GM19023 (cell line): ENCODE data around the gene MYMK.

ENCODE experiments used
- ATAC-seq: cut with Tn5 transposase; IDR thresholded peaks from one replicate; pipeline ENCODE4 v1.9.1; 2021; ENCODE audit warnings: mild to moderate bottlenecking, moderate library complexity; ENCODE audit not compliant: unreplicated experiment

The MYMK gene

DNA sequence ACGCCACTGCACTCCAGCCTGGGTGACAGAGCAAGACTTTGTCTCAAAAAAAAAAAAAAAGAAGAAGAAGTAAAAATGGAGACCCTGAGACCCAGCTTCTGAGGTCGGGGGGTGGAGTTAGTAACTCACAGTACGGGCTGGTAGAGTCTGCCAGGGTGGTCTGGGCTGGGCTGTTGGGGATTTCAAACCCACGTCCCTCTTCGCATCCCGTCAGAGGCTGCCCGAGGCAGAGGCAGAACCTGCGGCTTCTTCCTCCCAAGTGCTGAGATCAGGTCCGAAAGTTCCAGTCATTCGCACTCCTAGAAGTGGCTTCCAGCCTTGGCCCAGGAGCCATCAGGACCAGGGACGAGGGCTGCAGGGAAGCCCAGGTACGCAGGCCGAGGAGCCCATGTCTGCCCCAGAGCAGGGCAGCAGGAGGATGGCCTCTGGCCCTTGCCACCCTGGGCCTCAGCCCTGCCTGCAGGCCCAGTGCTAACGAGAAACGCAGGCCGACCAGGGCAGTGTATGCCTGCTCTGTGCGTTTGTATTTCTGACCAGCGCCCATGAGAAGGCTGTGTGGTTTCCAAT, 36.0 kb downstream of the MYMK start:
- no peak for ATAC-seq

DNA sequence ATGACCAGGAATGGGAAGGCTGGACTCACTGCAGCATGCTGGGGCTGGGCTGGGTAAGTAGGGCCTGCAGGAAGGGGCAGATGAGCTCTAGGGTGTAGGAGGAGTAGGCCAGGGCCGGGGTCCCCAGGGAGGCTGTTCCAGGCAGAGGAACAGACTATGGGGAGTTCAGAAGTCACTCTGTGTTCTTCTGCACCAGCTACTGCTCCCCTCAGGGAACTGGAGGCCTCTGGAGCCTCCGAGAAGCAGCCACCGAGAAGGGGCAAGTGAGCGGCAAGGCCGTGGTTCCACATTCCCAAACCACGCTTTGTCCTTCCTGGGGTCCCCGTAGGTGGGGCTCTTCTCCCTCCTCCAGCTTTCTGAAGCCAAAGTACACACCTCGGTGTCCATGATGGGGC, 37.4 kb downstream of the MYMK start:
- ATAC-seq, result no peak

DNA sequence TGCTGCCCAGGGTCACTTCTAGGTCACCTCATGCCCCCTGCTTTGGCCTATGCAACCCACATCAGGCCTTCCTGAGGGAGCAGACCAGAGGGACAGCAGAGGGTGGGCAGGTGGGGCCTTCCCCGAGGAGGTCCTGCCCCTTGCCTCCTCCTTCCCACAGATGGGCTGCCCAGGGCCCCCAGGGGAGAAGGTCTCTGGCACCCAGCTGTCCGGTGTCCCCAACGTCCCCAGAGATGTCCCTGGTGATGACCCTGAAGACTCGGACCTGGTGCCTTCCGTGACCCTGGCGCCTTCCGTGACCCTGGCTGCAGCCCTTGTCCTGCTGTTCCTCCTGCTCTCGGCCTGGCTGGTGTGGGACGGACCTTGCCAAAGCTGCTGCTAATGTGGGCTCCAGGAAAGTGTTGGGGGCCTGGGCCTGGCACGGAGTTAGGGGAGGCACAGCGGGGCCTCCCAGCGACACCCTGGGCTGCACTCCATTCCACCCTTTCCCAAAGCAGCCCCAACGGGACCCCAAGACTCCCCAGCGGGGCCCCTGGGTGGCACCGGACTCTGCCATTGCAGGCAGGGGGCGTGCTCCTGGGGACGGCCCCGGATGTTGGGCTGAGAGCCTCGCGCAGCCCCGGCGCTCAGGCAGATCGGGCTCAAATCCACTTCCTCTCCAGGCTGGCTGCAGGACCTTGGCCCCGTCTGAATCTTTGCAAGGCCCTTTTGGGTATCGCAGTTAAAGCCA, 39.1 kb downstream of the MYMK start:
- no peak for ATAC-seq

DNA sequence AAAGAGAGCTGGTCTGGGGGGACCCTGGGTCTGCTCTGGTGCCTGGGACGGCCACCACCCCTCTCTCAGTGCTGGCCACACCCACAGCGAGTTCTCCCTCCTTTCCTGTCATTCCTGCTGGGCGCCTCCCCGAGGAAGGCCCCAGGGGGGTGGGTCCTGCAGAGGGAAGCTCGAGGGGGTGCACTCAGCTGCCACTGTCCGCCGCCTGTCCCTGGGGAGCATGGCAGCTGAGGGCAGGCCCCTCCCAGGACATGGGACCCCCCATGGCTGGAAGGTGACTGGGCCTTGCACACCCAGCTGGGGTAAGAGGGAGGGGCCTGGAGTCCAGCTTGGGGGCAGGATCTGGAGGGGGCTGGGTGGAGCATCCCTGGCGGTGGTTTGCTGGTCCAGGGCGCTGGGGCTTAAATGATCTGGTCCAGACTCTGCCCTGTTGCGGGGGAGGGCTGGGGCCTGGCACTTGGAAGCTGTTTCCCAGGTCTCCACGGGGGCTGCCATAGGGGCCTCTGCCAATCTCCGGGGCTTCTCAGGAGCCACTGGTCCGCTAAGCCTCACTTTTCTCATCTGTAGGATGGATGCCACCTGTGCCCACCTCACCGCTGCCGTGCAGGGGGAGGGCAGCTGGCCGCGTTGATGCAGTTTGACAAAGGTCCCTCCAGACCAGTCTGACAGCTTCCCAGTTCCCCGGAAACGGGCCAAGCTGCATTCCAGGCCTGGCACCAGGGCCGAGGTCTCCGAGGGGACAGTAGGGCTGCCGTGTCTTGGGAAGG, 39.9 kb downstream of the MYMK start:
- ATAC-seq, result no peak

DNA sequence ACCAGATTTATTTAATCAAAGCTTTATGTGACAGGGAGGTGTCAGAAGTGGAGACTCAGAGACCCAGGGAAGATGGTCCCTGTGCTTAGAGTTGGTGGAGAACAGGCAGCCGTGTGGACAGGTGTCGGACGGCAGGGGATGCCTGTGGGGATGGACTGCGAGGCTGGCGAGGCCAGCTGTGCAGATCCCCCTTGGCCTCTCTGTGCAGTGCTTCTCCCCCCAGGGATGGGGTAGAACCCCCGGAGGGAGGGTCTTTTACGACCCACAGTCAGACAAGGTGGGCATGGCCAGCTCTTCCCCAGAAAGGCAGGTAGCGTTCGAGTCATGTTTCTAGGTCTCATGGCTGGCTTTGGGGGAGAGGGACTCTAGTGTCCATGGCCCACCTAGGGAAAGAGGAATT, 41.1 kb downstream of the MYMK start:
- no peak for ATAC-seq

DNA sequence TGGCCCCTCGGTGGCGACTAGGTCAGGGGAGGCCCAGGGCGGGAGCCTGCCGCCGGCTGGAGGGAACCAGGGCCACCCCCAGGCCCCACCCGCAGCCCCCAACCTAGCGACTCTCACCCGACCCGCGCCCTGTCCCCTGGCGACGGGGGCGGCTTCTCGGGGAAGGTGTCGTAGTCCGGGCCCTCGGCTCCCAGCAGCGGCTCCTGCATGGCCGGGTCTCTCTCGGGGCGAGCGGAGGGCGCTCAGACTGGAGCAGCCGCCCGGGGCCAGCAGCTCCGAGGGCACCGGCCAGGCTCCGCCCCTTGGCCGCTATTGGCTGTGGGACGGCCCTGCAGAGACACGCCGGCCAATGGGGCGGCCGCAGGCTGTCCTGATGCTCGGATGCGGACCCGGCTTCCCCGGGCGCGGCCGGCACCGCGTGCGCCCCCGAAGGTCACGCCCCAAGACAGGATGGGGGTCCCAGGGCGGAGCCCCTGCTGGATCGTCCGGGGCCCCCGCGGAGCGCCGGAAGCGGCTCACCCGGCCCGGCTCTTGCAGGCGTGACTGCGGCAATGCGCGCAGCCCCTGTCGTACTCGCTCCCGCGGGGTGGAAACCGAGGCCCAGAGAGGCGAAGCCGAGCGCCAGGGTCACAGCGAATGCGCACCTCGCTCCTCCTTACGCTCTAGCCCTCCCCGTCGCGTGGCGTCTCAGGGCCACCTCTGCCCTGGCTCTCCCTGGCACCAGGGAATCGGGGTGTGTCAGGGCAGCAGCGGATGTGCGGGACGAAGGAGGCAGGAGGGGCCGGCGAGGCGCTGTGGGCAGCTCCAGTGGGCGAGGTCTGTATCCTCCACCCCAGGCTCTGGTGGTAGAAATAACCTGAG, 45.7 kb downstream of the MYMK start, which contains the start of gene SLC2A6:
Gene SLC2A6 (minus strand): TSS at position 249 of the 861 bp plus-strand sequence. CDS start 40 bp downstream, at position 209.
- peak; percentile 96 for ATAC-seq

DNA sequence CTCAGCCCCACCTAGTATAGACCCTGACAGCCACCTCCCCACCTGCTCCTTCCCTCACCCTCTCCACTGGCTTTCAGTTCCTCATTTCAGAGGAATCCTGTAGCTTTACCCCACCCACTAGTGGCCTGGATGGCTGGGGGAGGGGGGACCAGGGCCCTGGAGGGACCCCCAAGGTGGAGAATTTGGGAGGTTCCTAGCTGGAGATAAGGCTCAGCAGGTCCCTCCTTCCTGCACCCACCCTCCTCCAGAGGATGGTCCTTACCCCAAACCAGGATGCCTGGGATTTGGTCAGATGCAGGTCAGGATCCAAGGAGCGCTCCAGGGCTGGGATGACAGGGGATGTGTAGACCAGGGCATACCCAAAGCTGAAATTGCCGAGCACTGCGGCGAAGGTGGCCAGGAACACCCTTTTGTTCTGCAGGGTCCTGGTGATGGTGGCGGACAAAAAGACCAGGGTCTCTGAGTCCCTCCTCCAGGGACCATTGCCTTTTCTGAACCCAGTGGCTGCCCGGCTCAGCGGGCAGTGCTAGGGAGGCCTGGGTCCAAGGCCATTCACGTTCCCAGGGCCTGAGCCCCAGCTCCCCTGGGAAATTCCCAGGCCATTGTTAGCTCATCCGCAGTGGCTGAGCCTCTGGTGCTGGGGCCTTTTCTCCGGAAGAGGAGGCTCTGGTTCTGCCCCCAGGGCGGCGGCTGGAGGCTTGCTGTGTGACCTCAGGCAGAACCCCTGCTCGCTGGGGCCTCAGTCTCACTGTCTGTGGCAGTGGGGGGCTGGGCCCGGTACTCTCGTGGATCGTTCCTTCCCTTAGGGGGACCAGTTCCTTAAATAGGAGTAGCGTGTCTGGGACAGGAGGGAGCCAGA, 46.5 kb downstream of the MYMK start:
- ATAC-seq, result peak; percentile 31

DNA sequence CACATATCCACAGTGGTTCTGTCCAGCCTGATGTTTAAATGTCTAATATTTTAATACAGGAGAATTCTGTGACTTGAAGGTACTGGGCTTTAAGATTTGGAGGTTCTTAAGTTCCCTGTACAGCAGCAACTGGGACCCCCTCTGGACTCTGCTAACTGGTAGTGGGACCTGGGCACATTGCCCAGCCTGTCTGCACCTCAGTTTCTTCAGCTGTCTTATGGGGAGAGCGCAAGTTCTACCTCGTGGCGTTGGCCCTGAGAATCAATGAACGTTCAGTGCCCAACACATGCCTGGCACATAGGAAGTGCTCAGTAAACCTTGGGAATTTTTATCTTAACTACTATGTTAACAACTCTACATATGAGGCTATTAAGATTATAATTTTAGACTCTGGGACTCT, 47.3 kb downstream of the MYMK start:
- no peak for ATAC-seq

DNA sequence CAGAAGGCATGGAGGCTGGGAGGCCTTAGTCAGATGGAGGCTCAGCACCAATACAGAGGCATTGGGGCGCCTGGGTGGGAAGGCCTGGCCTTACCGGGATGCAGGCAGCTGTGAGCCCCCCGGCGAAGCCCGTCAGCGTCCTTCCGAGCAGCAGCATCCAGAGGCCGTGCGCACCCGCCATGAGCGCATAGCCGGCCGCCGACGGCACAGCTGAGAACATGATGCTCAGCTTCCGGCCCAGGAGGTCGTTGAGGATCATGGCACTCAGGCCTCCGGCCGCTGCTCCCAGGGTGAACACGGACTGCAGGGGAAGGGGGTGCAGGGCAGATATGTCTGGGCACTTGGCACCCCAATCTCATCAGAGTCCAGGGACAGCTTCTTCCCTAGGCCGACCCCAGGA, 47.8 kb downstream of the MYMK start:
- no peak for ATAC-seq

DNA sequence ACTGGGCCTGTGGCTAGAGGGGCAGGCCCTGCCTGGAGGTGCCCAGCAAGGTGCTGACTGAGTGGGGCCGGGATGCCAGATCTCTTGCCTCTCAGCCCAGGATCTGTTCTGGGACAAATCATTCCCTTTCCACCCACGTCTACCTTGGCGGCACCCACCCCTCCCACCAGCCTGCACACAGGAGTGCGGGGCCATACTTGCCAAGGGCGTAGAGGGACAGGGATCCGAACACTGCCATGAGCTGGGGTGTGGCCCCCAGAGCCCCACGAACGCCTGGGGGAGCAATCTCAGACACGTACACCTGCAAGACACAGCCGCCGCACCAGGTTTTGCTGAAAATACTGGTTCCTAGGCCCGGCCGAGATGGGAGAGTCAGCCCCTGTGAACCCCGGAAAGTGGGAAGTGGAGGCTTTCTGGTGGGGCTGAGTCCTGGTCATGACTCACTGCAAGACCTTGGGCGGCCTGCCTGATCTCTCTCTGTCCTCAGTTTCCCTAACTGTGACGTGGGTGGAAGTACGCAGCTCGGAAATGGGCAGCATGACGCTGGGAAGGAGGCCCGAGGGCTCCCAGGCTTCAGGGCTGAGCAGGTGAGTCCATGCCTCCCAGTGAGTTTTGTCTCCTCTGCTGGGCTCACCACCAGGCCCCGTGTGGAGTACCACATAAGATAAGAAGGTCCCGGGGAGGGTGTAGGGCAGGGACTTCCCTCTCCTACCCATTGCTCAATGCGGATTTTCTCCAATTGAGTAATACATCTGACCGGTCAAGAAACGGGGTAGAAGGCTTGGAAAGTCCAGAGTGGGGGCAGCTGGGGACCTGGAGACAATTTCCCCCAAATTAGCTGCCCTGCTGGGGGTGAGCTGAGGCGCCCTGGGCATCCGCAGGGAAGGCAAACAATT, 48.5 kb downstream of the MYMK start:
- no peak for ATAC-seq

DNA sequence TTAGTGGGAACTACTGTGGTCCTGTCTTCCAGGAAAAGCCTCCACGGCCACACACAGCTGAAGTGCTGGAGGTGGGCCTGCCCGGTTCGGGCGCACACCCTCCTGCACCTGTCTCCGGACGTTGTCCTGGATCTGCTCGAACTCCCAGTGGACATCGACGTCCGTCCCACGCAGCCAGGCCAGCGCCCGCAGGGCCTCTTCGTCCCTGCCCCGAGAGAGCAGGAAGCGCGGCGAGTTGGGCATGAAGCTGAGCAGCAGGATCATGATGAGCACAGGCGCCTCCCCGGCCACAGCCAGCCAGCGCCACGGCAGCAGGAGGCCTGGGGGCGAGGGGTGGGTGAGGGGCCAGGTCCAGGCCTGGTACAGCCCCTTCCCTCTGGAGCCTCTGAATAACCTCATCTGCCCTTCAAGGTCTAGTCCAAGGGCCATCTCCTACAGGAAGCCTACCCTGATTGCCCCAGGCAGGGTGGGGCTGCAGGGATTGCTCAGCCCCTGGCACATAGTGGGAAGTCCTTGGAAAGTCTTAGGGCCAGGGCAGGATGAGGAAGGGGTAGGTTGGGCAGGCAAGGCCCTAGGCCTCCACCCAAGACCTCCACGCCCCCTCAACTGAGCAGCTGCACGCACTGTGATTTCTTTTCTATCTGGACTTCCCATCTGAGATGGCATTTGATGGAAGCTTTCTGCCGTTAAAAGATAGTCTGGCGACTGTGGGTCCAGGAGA, 49.3 kb downstream of the MYMK start:
- ATAC-seq, result no peak

DNA sequence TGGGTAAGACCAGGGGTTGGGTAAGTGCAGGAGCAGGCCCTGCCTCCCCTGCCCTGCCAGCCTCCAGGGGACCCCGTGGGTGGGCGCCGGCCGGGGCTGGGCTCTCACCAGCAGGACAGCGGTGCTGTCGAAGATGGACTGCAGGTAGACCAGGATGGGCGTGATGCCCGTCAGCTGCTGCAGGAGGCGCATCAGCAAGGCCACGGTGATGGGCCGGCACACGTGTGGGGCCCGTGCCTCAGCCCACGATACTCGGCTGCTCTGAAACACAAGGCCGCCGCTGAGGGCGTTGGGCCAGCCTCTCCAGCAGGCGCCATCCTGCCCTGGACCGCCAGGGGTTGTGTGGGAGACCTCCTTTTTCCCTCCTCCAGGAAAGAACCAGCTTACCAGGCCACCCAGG, 49.9 kb downstream of the MYMK start:
- no peak for ATAC-seq

DNA sequence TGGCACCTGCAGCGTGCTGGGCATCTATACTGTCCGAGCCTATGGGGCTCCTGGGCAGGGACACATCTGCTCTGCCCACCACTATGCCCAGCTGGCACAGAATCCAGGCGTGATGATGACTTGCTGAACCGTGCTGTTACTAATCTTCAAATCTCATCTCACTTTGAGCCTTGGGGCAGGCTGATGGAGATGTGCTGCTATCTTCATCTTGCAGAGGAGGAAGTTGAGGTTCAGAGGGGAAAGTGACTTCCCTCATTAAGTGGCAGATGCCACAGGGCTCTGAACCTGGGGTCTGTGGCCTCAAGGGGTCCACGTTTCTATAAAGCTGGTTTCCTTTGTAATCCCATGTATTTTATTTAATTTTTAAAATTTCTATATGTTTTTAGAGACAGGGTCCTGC, 50.5 kb downstream of the MYMK start:
- no peak for ATAC-seq

DNA sequence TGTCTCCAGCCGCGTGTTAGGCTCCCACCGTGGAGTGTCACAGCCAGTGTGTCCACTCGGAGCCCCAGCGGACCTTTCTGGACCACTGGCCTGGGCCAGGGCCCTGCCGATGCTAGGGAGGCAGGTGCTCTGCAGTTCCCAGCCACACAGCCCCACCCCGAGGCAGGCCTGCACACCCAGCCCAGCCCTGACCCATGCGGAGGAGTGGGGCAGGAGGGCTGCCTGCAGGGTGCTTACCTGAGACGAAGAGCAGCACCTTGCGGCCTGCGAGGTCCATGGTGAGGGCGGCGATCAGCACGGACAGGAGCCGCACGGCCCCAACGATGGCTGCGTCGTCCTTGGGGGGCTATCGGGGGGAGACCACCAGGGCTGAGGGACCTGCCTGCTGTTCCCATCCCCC, 51.0 kb downstream of the MYMK start:
- ATAC-seq, result no peak

DNA sequence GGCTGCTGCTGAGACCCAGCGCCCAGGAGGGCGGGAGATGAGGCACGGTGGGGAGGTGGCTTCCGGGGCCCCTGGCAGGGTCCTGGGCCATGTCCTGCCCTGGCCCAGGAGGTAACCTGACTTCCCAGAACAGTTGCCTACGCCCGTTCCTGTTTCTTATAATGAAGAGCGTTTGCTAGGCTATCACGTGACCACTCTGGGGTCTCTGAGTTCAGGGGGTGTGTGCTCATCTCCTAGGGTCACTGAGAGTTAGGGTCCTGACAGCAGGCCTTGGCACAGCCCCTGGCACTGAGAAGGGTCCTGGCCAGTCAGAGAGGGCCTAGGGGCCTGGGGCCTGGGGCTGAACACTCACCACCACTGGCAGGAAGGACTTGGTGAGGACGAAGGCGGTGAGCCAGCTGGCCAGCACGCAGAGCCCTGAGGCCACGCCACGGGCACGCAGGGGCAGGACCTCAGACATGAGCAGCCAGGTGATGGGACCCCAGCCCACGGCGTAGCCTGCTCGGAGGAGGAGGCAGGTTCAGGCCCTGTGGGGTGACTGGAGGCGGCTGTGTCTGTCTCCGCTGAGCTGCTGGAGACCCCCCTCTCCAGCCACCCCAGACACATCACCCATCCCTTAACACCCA, 51.9 kb downstream of the MYMK start:
- no peak for ATAC-seq

DNA sequence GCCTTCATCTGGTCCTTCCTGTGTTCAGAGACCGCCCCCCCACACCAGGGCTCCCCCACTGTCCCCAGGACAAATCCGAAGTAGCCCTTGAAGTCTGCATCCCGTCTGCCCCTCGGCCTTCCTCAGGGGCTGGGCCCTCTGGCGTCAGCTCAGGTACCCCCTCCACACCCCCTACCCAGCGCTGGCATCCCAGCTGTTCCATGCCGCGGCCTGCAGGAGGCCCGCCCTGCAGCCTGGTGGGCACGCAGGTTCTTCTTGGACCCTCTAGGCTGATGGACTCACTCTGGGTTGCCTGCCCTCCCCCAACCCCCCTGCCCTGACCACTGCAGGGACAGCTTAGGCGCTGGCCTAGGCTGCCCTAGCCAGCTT, 52.5 kb downstream of the MYMK start:
- no peak for ATAC-seq

DNA sequence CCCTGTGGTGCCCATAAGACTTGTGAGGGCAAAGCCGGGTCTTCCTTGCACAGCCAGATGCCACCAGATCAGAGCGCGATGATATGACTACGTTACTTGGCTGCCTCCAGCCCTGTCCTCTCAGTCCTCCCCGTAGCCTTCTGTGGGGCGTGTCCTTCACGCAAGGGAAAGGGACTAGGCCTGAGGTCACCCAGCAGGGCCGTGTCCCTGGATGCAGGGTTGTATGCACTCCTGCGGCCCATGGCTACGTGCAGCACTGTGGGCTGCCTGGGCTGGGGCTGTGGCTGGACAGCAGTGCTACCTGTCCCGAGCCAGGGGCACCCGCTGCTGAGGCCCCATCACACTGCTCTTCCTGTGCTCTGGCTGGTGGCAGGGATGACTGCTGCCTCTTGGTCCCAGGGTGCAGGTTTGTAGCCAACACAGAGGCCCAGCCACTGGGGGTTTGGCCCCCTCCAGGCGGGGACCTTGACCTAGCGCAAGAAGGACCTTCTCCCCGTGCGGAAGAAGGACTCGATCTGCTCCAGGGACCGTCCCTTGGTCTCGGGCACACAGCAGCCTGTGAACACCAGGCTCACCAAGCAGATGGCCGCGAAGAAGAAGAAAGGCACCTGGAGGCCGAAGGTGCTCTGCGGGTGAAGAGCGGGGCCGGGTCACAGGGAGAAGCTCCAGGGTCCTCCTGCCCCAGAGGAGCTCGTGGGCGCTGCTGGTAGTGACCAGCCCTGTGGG, 53.0 kb downstream of the MYMK start:
- ATAC-seq, result no peak

DNA sequence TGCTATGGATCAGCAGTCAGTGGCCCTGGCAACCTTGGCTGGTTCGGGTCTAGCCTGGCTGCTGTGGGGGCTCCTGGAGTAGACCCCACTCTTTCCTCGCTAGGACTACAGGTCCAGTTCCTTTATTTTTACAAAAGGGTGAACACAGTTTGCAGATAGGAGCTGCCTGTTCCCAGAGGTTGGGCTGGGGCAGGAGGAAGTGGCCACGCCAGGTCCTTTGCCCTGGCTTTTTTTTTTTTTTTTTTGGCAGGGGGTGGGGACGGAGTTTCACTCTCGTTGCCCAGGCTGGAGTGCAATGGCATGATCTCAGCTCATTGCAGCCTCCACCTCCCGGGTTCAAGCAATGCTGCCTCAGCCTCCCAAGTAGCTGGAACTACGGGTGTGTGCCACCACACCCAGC, 53.8 kb downstream of the MYMK start:
- ATAC-seq, result no peak
